ENCODE results near the gene APOB. TPM values are rescaled to one million over a fixed set of nuclear protein-coding genes. Genes with fewer than 3 reads are reported as not detected.

APOB gene
- total and polyA plus RNA-seq, 2 donors = 0.07 to 0.09 TPM

DNA sequence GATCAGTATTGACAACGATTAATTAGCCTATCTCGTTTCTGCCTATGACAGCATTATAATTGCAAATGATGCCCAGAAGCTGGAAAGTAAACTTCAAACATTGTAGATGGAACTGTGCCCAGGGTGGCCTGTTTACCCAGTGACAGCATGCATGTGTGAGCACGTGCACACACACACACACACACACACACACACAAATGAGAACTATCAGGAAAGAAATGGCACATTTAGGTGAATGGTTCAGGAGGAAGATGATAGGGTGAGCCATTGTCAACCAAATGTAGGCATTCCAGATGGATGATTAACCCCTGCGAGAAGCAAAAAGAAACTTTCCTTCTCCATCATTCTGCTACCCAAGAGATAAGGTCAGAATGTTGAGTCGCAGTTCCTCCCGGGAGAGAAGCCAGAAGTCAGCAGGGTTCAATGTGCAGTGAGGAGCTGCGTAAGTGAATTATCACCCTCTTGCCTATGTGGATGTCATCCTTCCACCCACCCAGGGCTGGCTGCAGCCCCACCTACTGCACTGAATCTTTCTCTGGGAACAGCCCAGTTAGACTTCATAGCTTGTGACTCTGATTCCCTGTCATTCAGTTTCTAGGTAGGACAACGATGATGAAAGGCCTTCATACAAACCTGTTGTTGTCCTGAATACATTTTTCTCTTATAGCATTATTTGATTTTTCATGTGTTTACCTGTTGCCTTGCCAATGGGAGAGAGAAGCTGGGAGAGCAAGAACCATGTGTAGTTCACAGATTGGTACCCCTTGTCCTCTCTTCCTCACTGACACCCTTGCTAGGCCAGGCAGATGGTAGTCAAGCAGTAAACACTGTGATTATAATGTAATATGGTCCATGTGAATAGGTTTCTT is 3.5 kb upstream of the APOB start:
- DNase-seq (ENCODE audit: low read depth in 6 of 9, low spot score in 9 of 9) = no peak
- Histone ChIP-seq H3K4me3 (ENCODE audit: low read length in 2 of 2) (no peak overlapping the region), H3K4me1 (ENCODE audit: control insufficient read depth in 2 of 2, insufficient read depth in 2 of 2, low read length in 2 of 2) (no peaks in the 10 kb centered on the region), H3K36me3 (ENCODE audit: control insufficient read depth in 2 of 2, insufficient read depth in 2 of 2, low read length in 1 of 2) (no peaks in the 10 kb centered on the region), H3K9me3 (ENCODE audit: control insufficient read depth in 2 of 2, insufficient read depth in 1 of 2, low read length in 1 of 2) (no peaks in the 10 kb centered on the region), H3K27ac (ENCODE audit: low read depth in 1 of 2, low read length in 1 of 2) (no peak overlapping the region), H3K27me3 (ENCODE audit: control insufficient read depth in 2 of 2, insufficient read depth in 1 of 2, low read length in 1 of 2) (peaks cover 15 to 26% of the 10 kb centered on the region in 2 donors)
- 90% methylated on average over 8 of the region's 8 CpGs for WGBS

DNA sequence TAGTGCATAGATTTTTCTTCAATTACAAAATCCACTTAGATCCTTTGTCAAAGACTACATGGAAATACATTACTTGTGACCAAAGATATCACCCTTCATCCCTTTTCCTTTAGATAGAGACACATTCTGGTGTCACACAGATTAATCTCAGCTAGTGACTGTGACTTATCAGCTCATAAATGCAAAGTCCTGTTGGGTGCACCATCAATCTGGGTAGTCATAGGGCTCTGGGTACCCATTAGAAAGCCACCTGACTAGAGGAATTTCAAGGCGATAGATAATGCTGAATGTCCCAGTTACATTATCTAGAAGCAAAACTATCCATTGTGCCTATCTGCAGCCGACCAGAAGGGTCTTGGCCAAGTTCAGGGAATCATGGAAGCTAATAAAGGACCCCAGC is 2.6 kb upstream of the APOB start:
- DNase-seq (ENCODE audit: low read depth in 6 of 9, low spot score in 9 of 9) = no peak
- no peaks in the 10 kb centered on the region for H3K36me3 ChIP-seq (ENCODE audit: control insufficient read depth in 2 of 2, insufficient read depth in 2 of 2, low read length in 1 of 2)
- WGBS = 89% methylated on average over 2 of the region's 2 CpGs
- peaks cover 15 to 29% of the 10 kb centered on the region in 2 donors for H3K27me3 ChIP-seq (ENCODE audit: control insufficient read depth in 2 of 2, insufficient read depth in 1 of 2, low read length in 1 of 2)
- H3K4me1 ChIP-seq (ENCODE audit: control insufficient read depth in 2 of 2, insufficient read depth in 2 of 2, low read length in 2 of 2) = no peaks in the 10 kb centered on the region
- H3K9me3 ChIP-seq (ENCODE audit: control insufficient read depth in 2 of 2, insufficient read depth in 1 of 2, low read length in 1 of 2) = no peaks in the 10 kb centered on the region
- H3K4me3 ChIP-seq (ENCODE audit: low read length in 2 of 2) = no peak overlapping the region
- H3K27ac ChIP-seq (ENCODE audit: low read depth in 1 of 2, low read length in 1 of 2) = no peak overlapping the region

DNA sequence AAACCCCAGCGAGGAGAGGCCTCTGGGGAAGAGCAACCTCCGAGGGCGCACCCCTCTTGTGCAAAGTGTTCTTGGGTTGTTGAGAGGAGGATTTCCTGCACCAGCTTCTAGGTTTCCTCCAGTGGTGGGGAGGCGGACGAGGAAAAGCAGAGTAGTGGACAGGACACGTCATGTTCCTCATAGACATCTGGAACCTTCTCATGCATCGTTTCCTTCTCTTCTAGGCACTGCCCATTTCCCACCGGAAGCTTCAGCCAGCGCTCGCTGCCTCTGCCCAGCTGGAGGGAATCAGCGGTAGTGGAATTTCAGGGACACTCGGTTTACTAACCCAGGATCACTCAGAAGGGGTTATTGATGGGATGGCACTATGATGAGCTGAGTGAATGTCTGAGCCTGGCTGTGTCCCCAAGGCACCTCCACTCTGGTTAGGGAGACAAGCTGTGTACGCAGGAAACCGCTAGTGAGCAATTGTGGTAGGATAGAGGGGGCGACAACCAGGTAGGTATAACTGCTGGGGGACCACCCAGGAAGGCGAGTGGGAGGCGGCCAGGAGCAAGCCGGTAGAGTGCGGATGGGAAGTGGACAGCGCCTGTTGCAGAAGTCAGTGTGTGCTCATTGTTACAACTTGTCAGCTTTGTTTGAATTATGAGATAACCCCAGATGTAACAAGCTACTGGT is 960 bp upstream of the APOB start:
- no peak overlapping the region for H3K4me3 ChIP-seq (ENCODE audit: low read length in 2 of 2)
- H3K27ac ChIP-seq (ENCODE audit: low read depth in 1 of 2, low read length in 1 of 2) = no peak overlapping the region
- peaks cover 15 to 29% of the 10 kb centered on the region in 2 donors for H3K27me3 ChIP-seq (ENCODE audit: control insufficient read depth in 2 of 2, insufficient read depth in 1 of 2, low read length in 1 of 2)
- WGBS = 60% methylated on average over 20 of the region's 20 CpGs
- H3K4me1 ChIP-seq (ENCODE audit: control insufficient read depth in 2 of 2, insufficient read depth in 2 of 2, low read length in 2 of 2) = no peaks in the 10 kb centered on the region
- H3K36me3 ChIP-seq (ENCODE audit: control insufficient read depth in 2 of 2, insufficient read depth in 2 of 2, low read length in 1 of 2) = no peaks in the 10 kb centered on the region
- H3K9me3 ChIP-seq (ENCODE audit: control insufficient read depth in 2 of 2, insufficient read depth in 1 of 2, low read length in 1 of 2) = no peaks in the 10 kb centered on the region
- no peak for DNase-seq (ENCODE audit: low read depth in 6 of 9, low spot score in 9 of 9)

DNA sequence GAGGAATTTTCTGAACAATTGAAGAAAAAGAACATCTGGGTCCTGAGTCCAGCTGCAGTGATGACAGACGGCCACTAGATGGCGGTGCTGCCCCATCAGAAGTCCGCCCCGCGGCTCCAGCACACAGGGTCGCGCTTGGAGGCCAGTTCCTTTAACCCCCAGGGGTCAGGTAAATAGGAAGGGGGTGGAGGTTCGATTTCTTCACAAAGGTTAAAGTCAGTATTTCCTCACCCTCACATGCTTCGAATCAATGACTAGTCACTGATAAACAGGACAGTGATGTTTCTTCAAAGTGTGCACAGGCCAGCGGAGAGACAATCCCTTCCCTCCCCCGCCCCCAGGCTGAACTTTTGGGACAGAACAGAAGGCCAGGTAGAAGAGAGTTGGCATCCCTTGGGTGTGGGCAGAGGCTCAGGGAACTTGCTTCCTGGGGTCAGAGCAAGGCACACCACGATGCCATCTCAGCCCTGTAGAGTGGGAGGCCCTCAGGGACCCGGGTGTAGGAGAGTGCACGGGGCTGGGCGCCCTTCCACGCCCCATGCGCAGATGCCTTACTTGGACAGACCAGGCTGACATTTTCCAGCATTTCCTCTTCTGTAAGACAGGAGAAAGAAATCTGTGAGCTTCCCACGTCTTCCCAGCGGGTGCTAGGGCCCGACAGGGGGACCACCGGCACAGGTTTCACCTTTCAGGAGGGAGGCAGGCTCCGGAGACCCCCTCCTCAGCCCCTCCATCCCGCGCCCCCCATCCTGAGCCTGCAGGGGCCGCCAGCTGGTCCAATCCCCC is 722 bp downstream of the APOB start:
- H3K27ac ChIP-seq (ENCODE audit: low read depth in 1 of 2, low read length in 1 of 2) = no peak overlapping the region
- DNase-seq (ENCODE audit: low read depth in 6 of 9, low spot score in 9 of 9) = peak in 7 of 9 donors; percentile 4 to 60 (median 24)
- no peak overlapping the region for H3K4me3 ChIP-seq (ENCODE audit: low read length in 2 of 2)
- no peaks in the 10 kb centered on the region for H3K36me3 ChIP-seq (ENCODE audit: control insufficient read depth in 2 of 2, insufficient read depth in 2 of 2, low read length in 1 of 2)
- H3K27me3 ChIP-seq (ENCODE audit: control insufficient read depth in 2 of 2, insufficient read depth in 1 of 2, low read length in 1 of 2) = peaks cover 15 to 29% of the 10 kb centered on the region in 2 donors
- WGBS = 11% methylated on average over 25 of the region's 25 CpGs
- H3K4me1 ChIP-seq (ENCODE audit: control insufficient read depth in 2 of 2, insufficient read depth in 2 of 2, low read length in 2 of 2) = no peaks in the 10 kb centered on the region
- no peaks in the 10 kb centered on the region for H3K9me3 ChIP-seq (ENCODE audit: control insufficient read depth in 2 of 2, insufficient read depth in 1 of 2, low read length in 1 of 2)

DNA sequence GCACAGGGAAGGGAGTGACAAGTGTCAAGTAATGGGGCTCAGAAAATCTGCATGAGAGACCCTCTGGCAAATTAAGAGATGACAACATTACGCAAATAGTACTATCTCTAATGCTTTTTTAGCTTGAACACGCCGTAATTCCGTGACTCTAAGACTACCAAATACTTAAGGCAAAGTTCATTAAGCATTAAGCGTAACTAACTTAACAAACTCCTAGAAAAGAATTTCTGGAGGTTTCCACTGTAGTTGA is 1.2 kb downstream of the APOB start:
- no peaks in the 10 kb centered on the region for H3K36me3 ChIP-seq (ENCODE audit: control insufficient read depth in 2 of 2, insufficient read depth in 2 of 2, low read length in 1 of 2)
- H3K9me3 ChIP-seq (ENCODE audit: control insufficient read depth in 2 of 2, insufficient read depth in 1 of 2, low read length in 1 of 2) = no peaks in the 10 kb centered on the region
- no peak overlapping the region for H3K4me3 ChIP-seq (ENCODE audit: low read length in 2 of 2)
- no peak overlapping the region for H3K27ac ChIP-seq (ENCODE audit: low read depth in 1 of 2, low read length in 1 of 2)
- H3K4me1 ChIP-seq (ENCODE audit: control insufficient read depth in 2 of 2, insufficient read depth in 2 of 2, low read length in 2 of 2) = no peaks in the 10 kb centered on the region
- H3K27me3 ChIP-seq (ENCODE audit: control insufficient read depth in 2 of 2, insufficient read depth in 1 of 2, low read length in 1 of 2) = peaks cover 15 to 29% of the 10 kb centered on the region in 2 donors
- WGBS = 27% methylated on average over 5 of the region's 5 CpGs
- no peak for DNase-seq (ENCODE audit: low read depth in 6 of 9, low spot score in 9 of 9)

DNA sequence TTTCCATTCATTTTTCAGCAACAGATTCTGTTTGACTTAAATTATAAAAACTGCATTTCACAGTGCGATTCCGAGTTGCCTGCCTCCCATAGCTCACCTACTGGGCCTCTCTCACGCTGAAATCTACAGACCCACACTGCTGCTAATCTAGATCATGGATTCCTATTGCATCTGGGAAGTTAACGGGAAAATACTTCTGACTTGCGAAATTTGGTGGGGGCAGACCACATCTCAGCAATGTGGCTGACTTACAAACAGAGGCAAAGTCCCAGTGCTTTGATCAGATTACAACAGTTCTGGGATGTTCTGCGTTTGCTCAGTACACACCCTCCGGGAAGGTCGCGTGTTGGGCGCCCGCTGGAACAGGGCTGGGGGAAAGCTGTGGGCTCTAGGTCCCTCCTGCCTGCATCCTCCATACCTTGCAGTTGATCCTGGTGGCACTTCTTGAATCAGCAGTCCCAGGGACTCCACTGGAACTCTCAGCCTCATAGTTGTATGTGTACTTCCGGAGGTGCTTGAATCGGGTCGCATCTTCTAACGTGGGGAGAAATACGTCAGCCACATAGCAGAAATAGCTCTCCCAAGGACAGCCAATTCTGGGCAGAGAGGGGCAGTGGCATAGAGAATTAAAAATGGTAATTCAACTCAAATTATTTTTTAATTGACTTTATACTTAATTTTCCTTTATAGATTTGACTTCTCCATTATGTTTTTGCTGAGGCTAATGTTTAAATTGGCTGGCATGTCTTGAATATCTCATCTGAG is 1.7 kb downstream of the APOB start:
- Histone ChIP-seq H3K27me3 (ENCODE audit: control insufficient read depth in 2 of 2, insufficient read depth in 1 of 2, low read length in 1 of 2) (peaks cover 15 to 29% of the 10 kb centered on the region in 2 donors), H3K4me3 (ENCODE audit: low read length in 2 of 2) (no peak overlapping the region), H3K4me1 (ENCODE audit: control insufficient read depth in 2 of 2, insufficient read depth in 2 of 2, low read length in 2 of 2) (no peaks in the 10 kb centered on the region), H3K27ac (ENCODE audit: low read depth in 1 of 2, low read length in 1 of 2) (no peak overlapping the region), H3K9me3 (ENCODE audit: control insufficient read depth in 2 of 2, insufficient read depth in 1 of 2, low read length in 1 of 2) (no peaks in the 10 kb centered on the region), H3K36me3 (ENCODE audit: control insufficient read depth in 2 of 2, insufficient read depth in 2 of 2, low read length in 1 of 2) (no peaks in the 10 kb centered on the region)
- WGBS = 93% methylated on average over 16 of the region's 16 CpGs
- DNase-seq (ENCODE audit: low read depth in 6 of 9, low spot score in 9 of 9) = no peak

DNA sequence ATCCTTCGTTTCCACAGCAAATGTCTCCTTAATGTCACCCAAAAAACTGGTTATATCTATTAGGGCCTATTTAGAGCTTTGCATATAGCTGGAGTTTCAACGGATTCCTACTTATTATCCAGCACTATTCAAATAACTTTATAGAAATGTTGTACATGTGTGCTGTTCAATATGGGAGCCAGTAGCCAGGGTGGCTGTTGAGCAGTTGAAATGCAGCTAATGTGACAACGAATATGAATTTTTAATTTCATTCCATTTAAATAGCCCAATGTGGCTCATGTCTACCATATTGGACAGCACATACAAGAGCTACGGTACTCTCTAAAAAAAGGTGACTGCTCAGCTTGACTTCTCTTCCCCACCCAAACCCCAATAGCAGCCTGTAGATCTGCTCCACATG is 2.4 kb downstream of the APOB start:
- no peak overlapping the region for H3K27ac ChIP-seq (ENCODE audit: low read depth in 1 of 2, low read length in 1 of 2)
- H3K9me3 ChIP-seq (ENCODE audit: control insufficient read depth in 2 of 2, insufficient read depth in 1 of 2, low read length in 1 of 2) = no peaks in the 10 kb centered on the region
- no peaks in the 10 kb centered on the region for H3K4me1 ChIP-seq (ENCODE audit: control insufficient read depth in 2 of 2, insufficient read depth in 2 of 2, low read length in 2 of 2)
- H3K36me3 ChIP-seq (ENCODE audit: control insufficient read depth in 2 of 2, insufficient read depth in 2 of 2, low read length in 1 of 2) = no peaks in the 10 kb centered on the region
- no peak for DNase-seq (ENCODE audit: low read depth in 6 of 9, low spot score in 9 of 9)
- H3K27me3 ChIP-seq (ENCODE audit: control insufficient read depth in 2 of 2, insufficient read depth in 1 of 2, low read length in 1 of 2) = peaks cover 15 to 29% of the 10 kb centered on the region in 2 donors
- WGBS = 93% methylated on average over 4 of the region's 4 CpGs
- no peak overlapping the region for H3K4me3 ChIP-seq (ENCODE audit: low read length in 2 of 2)

DNA sequence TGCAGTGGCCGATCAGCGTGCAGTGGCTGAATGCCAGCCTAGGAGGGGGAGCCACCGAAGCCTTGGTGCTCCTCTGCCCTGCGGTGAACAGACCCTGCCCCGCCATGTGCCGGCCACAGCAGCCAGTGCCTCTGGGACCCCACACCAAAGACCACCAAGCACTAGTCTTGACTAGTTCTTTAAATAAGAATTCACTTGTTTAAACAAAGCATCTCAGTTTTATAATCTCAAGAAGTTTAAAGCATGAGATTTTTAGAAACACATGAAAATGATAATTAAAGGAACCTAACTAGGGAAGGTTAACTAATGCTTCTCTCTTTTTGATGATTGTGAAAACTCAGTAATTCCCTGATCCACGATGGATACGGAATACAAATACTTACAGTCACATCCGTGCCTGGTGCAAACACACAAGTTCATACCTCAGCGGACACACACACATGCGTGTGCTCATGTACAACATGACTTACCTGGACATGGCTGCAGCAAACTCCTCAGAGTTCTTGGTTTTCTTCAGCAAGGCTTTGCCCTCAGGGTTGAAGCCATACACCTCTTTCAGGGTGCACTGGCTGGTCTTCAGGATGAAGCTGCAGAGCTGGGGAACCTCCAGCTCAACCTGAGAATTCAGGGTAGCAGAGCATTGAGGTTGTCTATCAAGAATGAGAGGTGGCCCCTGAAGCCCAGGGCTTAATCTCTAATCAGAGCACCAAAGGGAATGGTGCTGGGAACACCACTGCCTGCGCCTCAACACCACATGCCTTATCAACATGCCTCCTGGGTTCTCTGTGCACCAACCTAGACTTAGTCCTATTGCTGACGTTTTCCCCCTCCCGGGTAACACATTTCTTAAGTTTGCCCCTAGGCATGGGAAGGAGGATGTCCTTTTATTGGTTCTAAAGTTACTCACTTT is 3.1 kb downstream of the APOB start:
- DNase-seq (ENCODE audit: low read depth in 6 of 9, low spot score in 9 of 9) = no peak
- Histone ChIP-seq H3K9me3 (ENCODE audit: control insufficient read depth in 2 of 2, insufficient read depth in 1 of 2, low read length in 1 of 2) (no peaks in the 10 kb centered on the region), H3K27ac (ENCODE audit: low read depth in 1 of 2, low read length in 1 of 2) (no peak overlapping the region), H3K36me3 (ENCODE audit: control insufficient read depth in 2 of 2, insufficient read depth in 2 of 2, low read length in 1 of 2) (no peaks in the 10 kb centered on the region), H3K4me3 (ENCODE audit: low read length in 2 of 2) (no peak overlapping the region), H3K4me1 (ENCODE audit: control insufficient read depth in 2 of 2, insufficient read depth in 2 of 2, low read length in 2 of 2) (no peaks in the 10 kb centered on the region), H3K27me3 (ENCODE audit: control insufficient read depth in 2 of 2, insufficient read depth in 1 of 2, low read length in 1 of 2) (peaks cover 15 to 27% of the 10 kb centered on the region in 2 donors)
- 95% methylated on average over 14 of the region's 14 CpGs for WGBS

All from thymus (tissue), 11 donors.